ENCODE measurements around the gene EYS.

EYS gene

GRCh38 chr6:63708631-63709030 lies 1998.4 kb downstream of the EYS start:
- TF ChIP-seq CTCF (IDR thresholded peaks at IDR 0.05): no peak
- Mint-ChIP-seq H3K27me3 (ENCODE audit: low read depth, poor library complexity) (no peaks in the 10 kb centered on the region), H3K4me1 (no peaks in the 10 kb centered on the region), H3K9me3 (no peaks in the 10 kb centered on the region), H3K4me3 (no peak overlapping the region), H3K27ac (no peak overlapping the region), H3K36me3 (ENCODE audit: low read depth) (peaks cover 77% of the 10 kb centered on the region)
- no peak for DNase-seq

- Mint-ChIP-seq H3K36me3 (ENCODE audit: low read depth) (peaks cover 77% of the 10 kb centered on the region), H3K9me3 (no peaks in the 10 kb centered on the region), H3K4me3 (no peak overlapping the region), H3K27ac (no peak overlapping the region), H3K27me3 (ENCODE audit: low read depth, poor library complexity) (no peaks in the 10 kb centered on the region), H3K4me1 (no peaks in the 10 kb centered on the region)
- no peak for DNase-seq
- no peak for TF ChIP-seq CTCF (IDR thresholded peaks at IDR 0.05)
Observed at GRCh38 chr6:63706630-63707029, 2000.4 kb downstream of the EYS start.

GRCh38 chr6:63705707-63706106 lies 2001.3 kb downstream of the EYS start:
- TF ChIP-seq CTCF (IDR thresholded peaks at IDR 0.05): no peak
- H3K4me1 Mint-ChIP-seq: no peaks in the 10 kb centered on the region
- H3K27me3 Mint-ChIP-seq (ENCODE audit: low read depth, poor library complexity): no peaks in the 10 kb centered on the region
- no peak for DNase-seq
- no peak overlapping the region for H3K27ac Mint-ChIP-seq
- H3K36me3 Mint-ChIP-seq (ENCODE audit: low read depth): peaks cover 74% of the 10 kb centered on the region
- no peaks in the 10 kb centered on the region for H3K9me3 Mint-ChIP-seq
- no peak overlapping the region for H3K4me3 Mint-ChIP-seq

GRCh38 chr6:63690221-63690620 lies 2016.8 kb downstream of the EYS start:
- Mint-ChIP-seq H3K36me3 (ENCODE audit: low read depth) (peaks cover 59% of the 10 kb centered on the region), H3K4me3 (no peak overlapping the region), H3K9me3 (no peaks in the 10 kb centered on the region), H3K27me3 (ENCODE audit: low read depth, poor library complexity) (no peaks in the 10 kb centered on the region), H3K27ac (no peak overlapping the region), H3K4me1 (no peaks in the 10 kb centered on the region)
- TF ChIP-seq CTCF (IDR thresholded peaks at IDR 0.05): no peak
- no peak for DNase-seq

GRCh38 chr6:63689421-63689820 lies 2017.6 kb downstream of the EYS start:
- no peaks in the 10 kb centered on the region for H3K9me3 Mint-ChIP-seq
- H3K27ac Mint-ChIP-seq: no peak overlapping the region
- TF ChIP-seq CTCF (IDR thresholded peaks at IDR 0.05): no peak
- peaks cover 59% of the 10 kb centered on the region for H3K36me3 Mint-ChIP-seq (ENCODE audit: low read depth)
- no peaks in the 10 kb centered on the region for H3K27me3 Mint-ChIP-seq (ENCODE audit: low read depth, poor library complexity)
- no peaks in the 10 kb centered on the region for H3K4me1 Mint-ChIP-seq
- DNase-seq: no peak
- H3K4me3 Mint-ChIP-seq: no peak overlapping the region

- H3K27ac Mint-ChIP-seq: no peak overlapping the region
Observed at GRCh38 chr6:63685446-63686379, 2021.3 kb downstream of the EYS start.

More at GRCh38 chr6:63685446-63686379, 2021.3 kb downstream of the EYS start:
- DNase-seq: no peak
- Mint-ChIP-seq H3K9me3 (no peaks in the 10 kb centered on the region), H3K4me3 (no peak overlapping the region), H3K36me3 (ENCODE audit: low read depth) (peaks cover 66% of the 10 kb centered on the region), H3K27me3 (ENCODE audit: low read depth, poor library complexity) (no peaks in the 10 kb centered on the region), H3K4me1 (no peaks in the 10 kb centered on the region)
- no peak for TF ChIP-seq CTCF (IDR thresholded peaks at IDR 0.05)
